IPS-18a (cell line): Measurements from ENCODE around the gene OSTM1.

Experiments
- H3K27ac ChIP-seq: one replicate; pipeline ENCODE4 v1.5.1; 2013; ENCODE audit warnings: low read length
- H3K27me3 ChIP-seq: one replicate; pipeline ENCODE4 v1.6.1; 2013; ENCODE audit warnings: mild to moderate bottlenecking, low read length; ENCODE audit not compliant: control insufficient read depth, insufficient read depth
- H3K36me3 ChIP-seq: one replicate; pipeline ENCODE4 v1.6.1; 2013; ENCODE audit warnings: low read depth, low read length; ENCODE audit not compliant: control insufficient read depth
- H3K4me1 ChIP-seq: one replicate; pipeline ENCODE4 v1.6.1; 2013; ENCODE audit warnings: low read depth, low read length; ENCODE audit not compliant: control insufficient read depth
- H3K4me3 ChIP-seq: one replicate; pipeline ENCODE4 v1.5.1; 2013; ENCODE audit warnings: low read length
- H3K9ac ChIP-seq: one replicate; pipeline ENCODE4 v1.6.1; 2013; ENCODE audit warnings: mild to moderate bottlenecking, low read length, moderate library complexity
- H3K9me3 ChIP-seq: one replicate; pipeline ENCODE4 v1.6.1; 2013; ENCODE audit warnings: low read depth, low read length; ENCODE audit not compliant: control insufficient read depth

Gene OSTM1

GRCh38 chr6:108093781-108094300 is 19.3 kb upstream of the OSTM1 start:
- H3K4me3 ChIP-seq = no peak overlapping the region
- no peaks in the 10 kb centered on the region for H3K27me3 ChIP-seq
- no peaks in the 10 kb centered on the region for H3K4me1 ChIP-seq
- H3K36me3 ChIP-seq = no peaks in the 10 kb centered on the region
- no peak overlapping the region for H3K9ac ChIP-seq
- no peak overlapping the region for H3K27ac ChIP-seq
- H3K9me3 ChIP-seq = no peaks in the 10 kb centered on the region

- H3K4me3 ChIP-seq = no peak overlapping the region
- H3K27ac ChIP-seq = no peak overlapping the region
- H3K9ac ChIP-seq = no peak overlapping the region
- no peaks in the 10 kb centered on the region for H3K36me3 ChIP-seq
- no peaks in the 10 kb centered on the region for H3K9me3 ChIP-seq
- H3K27me3 ChIP-seq = no peaks in the 10 kb centered on the region
- H3K4me1 ChIP-seq = peaks cover 4% of the 10 kb centered on the region
Measured at GRCh38 chr6:108091288-108091687, 16.7 kb upstream of the OSTM1 start.

- Histone ChIP-seq H3K9me3 (no peaks in the 10 kb centered on the region), H3K27ac (no peak overlapping the region), H3K4me3 (no peak overlapping the region), H3K27me3 (no peaks in the 10 kb centered on the region), H3K36me3 (no peaks in the 10 kb centered on the region), H3K9ac (no peak overlapping the region), H3K4me1 (peaks cover 9% of the 10 kb centered on the region)
Measured at GRCh38 chr6:108083349-108083748, 8.8 kb upstream of the OSTM1 start.

- no peak overlapping the region for H3K27ac ChIP-seq
Measured at GRCh38 chr6:108082539-108082938, 8.0 kb upstream of the OSTM1 start.

GRCh38 chr6:108080010-108080780 is 5.7 kb upstream of the OSTM1 start:
- Histone ChIP-seq H3K27ac (no peak overlapping the region), H3K9ac (no peak overlapping the region), H3K27me3 (peaks cover 12% of the 10 kb centered on the region), H3K36me3 (no peaks in the 10 kb centered on the region), H3K4me3 (no peak overlapping the region), H3K4me1 (peaks cover 11% of the 10 kb centered on the region), H3K9me3 (no peaks in the 10 kb centered on the region)

More at GRCh38 chr6:108082539-108082938, 8.0 kb upstream of the OSTM1 start:
- H3K4me3 ChIP-seq = no peak overlapping the region
- H3K4me1 ChIP-seq = peaks cover 7% of the 10 kb centered on the region
- H3K36me3 ChIP-seq = no peaks in the 10 kb centered on the region
- no peaks in the 10 kb centered on the region for H3K9me3 ChIP-seq
- no peaks in the 10 kb centered on the region for H3K27me3 ChIP-seq
- H3K9ac ChIP-seq = no peak overlapping the region

- H3K4me1 ChIP-seq = peaks cover 20% of the 10 kb centered on the region
- no peak overlapping the region for H3K4me3 ChIP-seq
- H3K27ac ChIP-seq = no peak overlapping the region
- no peak overlapping the region for H3K9ac ChIP-seq
- no peaks in the 10 kb centered on the region for H3K36me3 ChIP-seq
- peaks cover 12% of the 10 kb centered on the region for H3K27me3 ChIP-seq
- no peaks in the 10 kb centered on the region for H3K9me3 ChIP-seq
Measured at GRCh38 chr6:108078191-108078590, 3.6 kb upstream of the OSTM1 start.

- Histone ChIP-seq H3K4me1 (peaks cover 26% of the 10 kb centered on the region), H3K36me3 (no peaks in the 10 kb centered on the region), H3K27me3 (peaks cover 12% of the 10 kb centered on the region), H3K9ac (peak overlapping the region; percentile 67), H3K27ac (no peak overlapping the region), H3K4me3 (peak overlapping the region; percentile 92), H3K9me3 (no peaks in the 10 kb centered on the region)
Measured at GRCh38 chr6:108074057-108074358, 533 bp downstream of the OSTM1 start.

- Histone ChIP-seq H3K27ac (no peak overlapping the region), H3K36me3 (no peaks in the 10 kb centered on the region)
Measured at GRCh38 chr6:108071736-108072276, 2.7 kb downstream of the OSTM1 start.

GRCh38 chr6:108068618-108069017 is 5.9 kb downstream of the OSTM1 start:
- Histone ChIP-seq H3K27me3 (no peaks in the 10 kb centered on the region), H3K36me3 (peaks cover 10% of the 10 kb centered on the region), H3K9me3 (no peaks in the 10 kb centered on the region), H3K27ac (no peak overlapping the region), H3K4me1 (peaks cover 17% of the 10 kb centered on the region), H3K4me3 (no peak overlapping the region), H3K9ac (no peak overlapping the region)

More at GRCh38 chr6:108071736-108072276, 2.7 kb downstream of the OSTM1 start:
- no peak overlapping the region for H3K9ac ChIP-seq
- H3K9me3 ChIP-seq = no peaks in the 10 kb centered on the region
- peaks cover 26% of the 10 kb centered on the region for H3K4me1 ChIP-seq
- H3K4me3 ChIP-seq = no peak overlapping the region
- H3K27me3 ChIP-seq = peaks cover 12% of the 10 kb centered on the region

- Histone ChIP-seq H3K27me3 (no peaks in the 10 kb centered on the region), H3K4me1 (peaks cover 12% of the 10 kb centered on the region), H3K4me3 (no peak overlapping the region), H3K27ac (no peak overlapping the region), H3K9ac (no peak overlapping the region), H3K36me3 (peaks cover 12% of the 10 kb centered on the region), H3K9me3 (no peaks in the 10 kb centered on the region)
Measured at GRCh38 chr6:108068182-108068581, 6.4 kb downstream of the OSTM1 start.

- H3K36me3 ChIP-seq = peaks cover 16% of the 10 kb centered on the region
- H3K4me3 ChIP-seq = no peak overlapping the region
- H3K4me1 ChIP-seq = no peaks in the 10 kb centered on the region
- H3K27ac ChIP-seq = no peak overlapping the region
- no peaks in the 10 kb centered on the region for H3K27me3 ChIP-seq
- no peak overlapping the region for H3K9ac ChIP-seq
- H3K9me3 ChIP-seq = no peaks in the 10 kb centered on the region
Measured at GRCh38 chr6:108052706-108053105, 21.8 kb downstream of the OSTM1 start.

- Histone ChIP-seq H3K36me3 (peaks cover 18% of the 10 kb centered on the region), H3K9me3 (no peaks in the 10 kb centered on the region), H3K4me1 (no peaks in the 10 kb centered on the region), H3K27me3 (no peaks in the 10 kb centered on the region), H3K9ac (no peak overlapping the region), H3K4me3 (no peak overlapping the region), H3K27ac (no peak overlapping the region)
Measured at GRCh38 chr6:108051481-108051880, 23.1 kb downstream of the OSTM1 start.
